Kidney (tissue), 14 donors: ENCODE measurements around the gene ANKRD50. TPM values are rescaled to one million over a fixed set of nuclear protein-coding genes. Genes with fewer than 3 reads are reported as not detected.

ENCODE experiments used
- DNase-seq, 5 donors: peaks; one replicate each; pipeline ENCODE4 v3.0.0-alpha.2; 2013 to 2020
- FAIRE-seq: peaks from 2 replicates; lab custom pipeline; 2012; peaks lifted over from hg19 to GRCh38; lab: Jason Lieb, UNC
- H3K27ac ChIP-seq, 2 donors: one replicate each; pipeline ENCODE4 v1.7.0; 2013; ENCODE audit warnings: low read depth in 2 of 2, low read length in 2 of 2, inconsistent platforms in 1 of 2
- H3K27me3 ChIP-seq: one replicate; pipeline ENCODE4 v1.7.1; 2013; ENCODE audit warnings: low read length, inconsistent platforms; ENCODE audit not compliant: control insufficient read depth, insufficient read depth
- H3K36me3 ChIP-seq, 3 donors: one replicate each; pipeline versions ENCODE4 v1.7.0 to v1.7.1; 2013; ENCODE audit warnings: low read length in 3 of 3, control low read depth in 1 of 3, inconsistent platforms in 1 of 3; ENCODE audit not compliant: insufficient read depth in 3 of 3, control insufficient read depth in 2 of 3
- H3K4me1 ChIP-seq, 3 donors: one replicate each; pipeline versions ENCODE4 v1.7.0 to v1.7.1; 2013; ENCODE audit warnings: low read length in 3 of 3, inconsistent platforms in 1 of 3, low read depth in 1 of 3; ENCODE audit not compliant: control insufficient read depth in 2 of 3, insufficient read depth in 2 of 3
- H3K4me3 ChIP-seq, 3 donors: one replicate each; pipeline versions ENCODE4 v1.7.0 to v1.8.1; 2013; ENCODE audit warnings: low read length in 3 of 3, control low read depth in 1 of 3, inconsistent platforms in 1 of 3
- H3K9ac ChIP-seq, 3 donors: one replicate each; pipeline versions ENCODE4 v1.7.0 to v1.7.1; 2013; ENCODE audit warnings: low read length in 3 of 3, control low read depth in 1 of 3, inconsistent platforms in 1 of 3
- H3K9me3 ChIP-seq, 3 donors: one replicate each; pipeline versions ENCODE4 v1.7.0 to v1.7.1; 2013; ENCODE audit warnings: low read length in 3 of 3, control low read depth in 1 of 3, inconsistent platforms in 1 of 3; ENCODE audit not compliant: control insufficient read depth in 2 of 3, insufficient read depth in 1 of 3
- intact Hi-C: fragments of 100-400 bp; cut with DNase I; formaldehyde crosslinking; loops from one replicate; pipeline ENCODE4 v1.11.1; 2022
- polyA plus RNA-seq: library from polyadenylated mRNA; stranded (reverse); fragments of 350-450 nt; fragmentation: Illumina TruSeq; extraction: RNeasy Lipid Tissue Mini Kit (QIAGEN cat#74804); gene quantifications from one replicate; pipeline ENCODE4 v1.2.3, GENCODE V29; 2014; ENCODE audit warnings: low read depth, low replicate concordance; ENCODE audit not compliant: insufficient read depth
- total RNA-seq: library from RNA; stranded (reverse); fragmentation: NEBNext Ultra II Directional; extraction: Animal tissue kit (Norgen Biotek cat#: 25700); gene quantifications from one replicate; pipeline ENCODE4 v1.2.1, GENCODE V29; 2021
- TF ChIP-seq, protein P1 (sequence below): IDR thresholded peaks from 3 replicates; pipeline ENCODE4 v1.5.1; 2012; ENCODE audit warnings: mild to moderate bottlenecking, moderate library complexity, borderline replicate concordance; ENCODE audit not compliant: insufficient read depth; ENCODE audit errors: extremely low read depth
- donor health status: control.
- donor health status: control.
- donor health status: control.
- donor health status: control.
- donor health status: control.
- donor health status: DM: yes; HTN: yes; CAD: no.
- donor health status: Normal renal cell carcinoma (clear cell type).

ANKRD50 gene
- total and polyA plus RNA-seq, 2 donors from 2014 or later: 2.7 to 12.1 TPM

GRCh38 chr4:124703154-124703553 is 9.4 kb downstream of the ANKRD50 start:
- H3K9me3 ChIP-seq: no peaks in the 10 kb centered on the region
- H3K36me3 ChIP-seq: peaks cover 0 to 2% (median 0%) of the 10 kb centered on the region in 3 donors
- H3K9ac ChIP-seq: no peak overlapping the region
- H3K4me1 ChIP-seq: no peaks in the 10 kb centered on the region
- no peak overlapping the region for H3K27ac ChIP-seq
- TF ChIP-seq, protein P1, sequence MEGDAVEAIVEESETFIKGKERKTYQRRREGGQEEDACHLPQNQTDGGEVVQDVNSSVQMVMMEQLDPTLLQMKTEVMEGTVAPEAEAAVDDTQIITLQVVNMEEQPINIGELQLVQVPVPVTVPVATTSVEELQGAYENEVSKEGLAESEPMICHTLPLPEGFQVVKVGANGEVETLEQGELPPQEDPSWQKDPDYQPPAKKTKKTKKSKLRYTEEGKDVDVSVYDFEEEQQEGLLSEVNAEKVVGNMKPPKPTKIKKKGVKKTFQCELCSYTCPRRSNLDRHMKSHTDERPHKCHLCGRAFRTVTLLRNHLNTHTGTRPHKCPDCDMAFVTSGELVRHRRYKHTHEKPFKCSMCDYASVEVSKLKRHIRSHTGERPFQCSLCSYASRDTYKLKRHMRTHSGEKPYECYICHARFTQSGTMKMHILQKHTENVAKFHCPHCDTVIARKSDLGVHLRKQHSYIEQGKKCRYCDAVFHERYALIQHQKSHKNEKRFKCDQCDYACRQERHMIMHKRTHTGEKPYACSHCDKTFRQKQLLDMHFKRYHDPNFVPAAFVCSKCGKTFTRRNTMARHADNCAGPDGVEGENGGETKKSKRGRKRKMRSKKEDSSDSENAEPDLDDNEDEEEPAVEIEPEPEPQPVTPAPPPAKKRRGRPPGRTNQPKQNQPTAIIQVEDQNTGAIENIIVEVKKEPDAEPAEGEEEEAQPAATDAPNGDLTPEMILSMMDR: no peak
- no peak overlapping the region for H3K4me3 ChIP-seq
- FAIRE-seq: no peak
- intact Hi-C loops: no loop called here
- H3K27me3 ChIP-seq: no peaks in the 10 kb centered on the region
- no peak for DNase-seq

- H3K4me1 ChIP-seq: no peaks in the 10 kb centered on the region
- no peak overlapping the region for H3K27ac ChIP-seq
- H3K27me3 ChIP-seq: no peaks in the 10 kb centered on the region
- no peaks in the 10 kb centered on the region for H3K9me3 ChIP-seq
- peaks cover 0 to 2% (median 0%) of the 10 kb centered on the region in 3 donors for H3K36me3 ChIP-seq
- DNase-seq (no peak), FAIRE-seq (no peak)
- intact Hi-C loops: no loop called here
- H3K9ac ChIP-seq: no peak overlapping the region
- H3K4me3 ChIP-seq: no peak overlapping the region
- TF ChIP-seq, protein P1: no peak
Observed at GRCh38 chr4:124697441-124697840, 15.1 kb downstream of the ANKRD50 start.

- Histone ChIP-seq H3K4me3 (no peak overlapping the region), H3K9me3 (no peaks in the 10 kb centered on the region), H3K36me3 (peaks cover 0 to 2% (median 0%) of the 10 kb centered on the region in 3 donors), H3K27me3 (no peaks in the 10 kb centered on the region), H3K4me1 (no peaks in the 10 kb centered on the region), H3K27ac (no peak overlapping the region), H3K9ac (no peak overlapping the region)
- intact Hi-C loops: no loop called here
- DNase-seq (no peak), FAIRE-seq (no peak)
- TF ChIP-seq, protein P1: no peak
Observed at GRCh38 chr4:124696182-124696581, 16.4 kb downstream of the ANKRD50 start.

DNA sequence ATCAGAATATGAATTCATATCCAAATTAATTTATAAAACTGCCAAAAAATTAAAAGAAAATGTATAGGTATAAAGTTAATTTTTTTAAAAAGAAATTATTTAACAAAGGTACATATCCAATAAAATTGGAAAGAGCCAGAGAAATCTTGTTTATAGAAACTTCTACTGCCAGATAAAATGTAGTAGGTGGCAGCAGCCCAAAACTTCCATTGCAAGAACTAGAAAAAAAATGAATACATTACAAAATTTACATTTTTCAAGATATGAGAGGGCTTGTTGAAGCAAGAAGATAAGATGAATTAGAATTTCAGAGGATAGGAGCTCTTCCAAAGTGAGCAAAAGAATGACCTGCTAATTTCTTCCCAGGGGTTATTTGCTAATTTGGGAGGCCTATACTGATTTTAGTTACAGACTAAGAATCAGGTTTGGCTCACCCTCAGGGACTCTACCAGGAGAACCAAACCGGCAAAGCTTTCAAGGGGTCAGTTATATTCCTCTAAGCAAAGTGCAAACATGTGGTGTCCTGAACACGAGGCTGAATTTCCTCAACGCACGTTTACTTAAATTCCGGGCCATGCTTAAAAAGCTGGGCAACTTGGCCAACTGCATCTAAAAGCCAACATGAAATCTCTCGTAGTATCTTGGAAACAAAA is 17.5 kb downstream of the ANKRD50 start:
- peaks cover 0 to under 1% (median under 1%) of the 10 kb centered on the region in 3 donors for H3K36me3 ChIP-seq
- no peaks in the 10 kb centered on the region for H3K4me1 ChIP-seq
- H3K9ac ChIP-seq: no peak overlapping the region
- H3K27me3 ChIP-seq: no peaks in the 10 kb centered on the region
- no peak overlapping the region for H3K27ac ChIP-seq
- TF ChIP-seq, protein P1: no peak
- intact Hi-C loops: no loop called here
- DNase-seq (no peak), FAIRE-seq (no peak)
- H3K9me3 ChIP-seq: no peaks in the 10 kb centered on the region
- H3K4me3 ChIP-seq: no peak overlapping the region
